GM12878 (cell line): Measurements from ENCODE around the gene IBA57. TPM values are rescaled to one million over a fixed set of nuclear protein-coding genes. Genes with fewer than 3 reads are reported as not detected.

Experiments
- ATAC-seq: fragments of 200-7000 bp; cut with Tn5 transposase; 3 replicates; pipeline ENCODE4 v1.9.1; 2020; ENCODE audit warnings: mild to moderate bottlenecking, moderate library complexity
- BruUV-seq: library from RNA; stranded (reverse); fragments of 400-500 nt; replicated peaks from 2 replicates; lab custom pipeline; 2021; lab: Mats Ljungman, UMichigan
- CTCF ChIA-PET: fragments of 300-600 bp; sonication (Branson Sonifier 250); formaldehyde crosslinking; extraction: SDS; loops from one replicate; lab custom pipeline; 2021; ENCODE audit warnings: inconsistent platforms; lab: Yijun Ruan, JAX
- POLR2A ChIA-PET: fragments of 350-600 bp; formaldehyde crosslinking; extraction: SDS; loops from one replicate; lab custom pipeline; 2021; ENCODE audit warnings: inconsistent platforms; lab: Charles Lee
- RAD21 ChIA-PET: fragments of 300-600 bp; sonication (Branson Sonifier 250); formaldehyde crosslinking; loops from one replicate; lab custom pipeline; 2023; ENCODE audit warnings: antibody characterized with exemption; ENCODE audit not compliant: unreplicated experiment; lab: Charles Lee
- SMC1A ChIA-PET: fragments of 300-600 bp; sonication (Branson Sonifier 250); formaldehyde crosslinking; loops from one replicate; lab custom pipeline; 2023; ENCODE audit not compliant: unreplicated experiment, uncharacterized antibody; lab: Charles Lee
- DNase-seq: peaks from one replicate; pipeline ENCODE4 v3.0.0-alpha.2; 2011; ENCODE audit warnings: low read depth, low spot score
- FAIRE-seq: peaks from 3 replicates; lab custom pipeline; 2011; peaks lifted over from hg19 to GRCh38; lab: Jason Lieb, UNC
- H2AFZ ChIP-seq: 2 replicates; pipeline ENCODE4 v1.6.0; 2011; ENCODE audit warnings: low read depth, low read length, control low read depth; ENCODE audit not compliant: control insufficient read depth
- H3K27ac ChIP-seq: 2 replicates; pipeline ENCODE4 v1.5.1; 2011; ENCODE audit warnings: control low read depth; ENCODE audit not compliant: control insufficient read depth, insufficient read depth
- H3K27me3 ChIP-seq, 2 experiments: replicated peaks in 1 of 2; 2 replicates each; pipeline versions ENCODE4 v1.6.0 to v1.6.1; 2011; ENCODE audit warnings: low read length in 1 of 2; ENCODE audit not compliant: control insufficient read depth in 2 of 2, insufficient read depth in 2 of 2
- H3K36me3 ChIP-seq, 2 experiments: 2 replicates each; pipeline ENCODE4 v1.5.1; 2011; ENCODE audit warnings: low read length in 1 of 2; ENCODE audit not compliant: control insufficient read depth in 2 of 2, insufficient read depth in 2 of 2
- H3K4me1 ChIP-seq: 2 replicates; pipeline ENCODE4 v1.6.1; 2011; ENCODE audit warnings: mild to moderate bottlenecking, low read length, moderate library complexity, mixed read lengths; ENCODE audit not compliant: control insufficient read depth, insufficient read depth
- H3K4me2 ChIP-seq: 2 replicates; pipeline ENCODE4 v1.6.0; 2011; ENCODE audit warnings: control low read depth; ENCODE audit not compliant: control insufficient read depth, insufficient read depth
- H3K4me3 ChIP-seq: fragments of 200-600 bp; sonication (generic); 2 replicates; pipeline ENCODE4 v1.5.1; 2016
- H3K79me2 ChIP-seq: 2 replicates; pipeline ENCODE4 v1.6.0; 2011; ENCODE audit warnings: low read length; ENCODE audit not compliant: control insufficient read depth, insufficient read depth
- H3K9ac ChIP-seq: 2 replicates; pipeline ENCODE4 v1.8.0; 2011; ENCODE audit warnings: low read length, control low read depth, mixed read lengths; ENCODE audit not compliant: control insufficient read depth, insufficient read depth
- H3K9me3 ChIP-seq: replicated peaks from 3 replicates; pipeline ENCODE4 v1.5.1; 2011; ENCODE audit warnings: mild to moderate bottlenecking, low read length; ENCODE audit not compliant: control insufficient read depth, insufficient read depth
- H4K20me1 ChIP-seq: 2 replicates; pipeline ENCODE4 v1.6.0; 2011; ENCODE audit not compliant: control insufficient read depth, insufficient read depth
- CBFB ChIP-seq: IDR thresholded peaks from 2 replicates; pipeline ENCODE4 v1.6.1; 2016; ENCODE audit warnings: antibody characterized with exemption, low read depth
- CEBPZ ChIP-seq: fragments of 150-350 bp; IDR thresholded peaks from 2 replicates; pipeline ENCODE4 v1.6.1; 2016; ENCODE audit warnings: low read depth, low read length
- RELA ChIP-seq: fragments of 450-650 bp; IDR thresholded peaks from 2 replicates; pipeline ENCODE4 v1.8.0; 2014; ENCODE audit warnings: borderline replicate concordance; ENCODE audit not compliant: partially characterized antibody
- WGBS: methylation state at CpG from one replicate; pipeline ENCODE4 v1.1.6; 2016; ENCODE audit warnings: low lambda C conversion rate; ENCODE audit not compliant: insufficient replicate concordance, insufficient coverage; ENCODE audit errors: missing lambda C conversion rate; 5-methylcytosine and 5-hydroxymethylcytosine counted together
- in situ Hi-C: fragments of 300-500 bp; cut with MboI; formaldehyde crosslinking; loops from 9 replicates; pipeline ENCODE4 v1.14.3; 2018; ENCODE audit warnings: mixed read lengths
- intact Hi-C: fragments of 100-400 bp; cut with micrococcal nuclease; formaldehyde crosslinking; loops from one replicate; pipeline ENCODE4 v1.14.2; 2022; ENCODE audit not compliant: unreplicated experiment
- polyA plus RNA-seq, 11 experiments: library from polyadenylated mRNA; depleted of rRNA in 4 of 11; unstranded in 6 of 11; stranded (reverse) in 5 of 11; fragments of >200 nt; fragmentation: Nextera tagmentation in 4 of 11; fragmentation: Illumina TruSeq in 1 of 11; extraction: Ambion mirVana in 4 of 11; extraction: Trizol in 1 of 11; gene quantifications; 1 replicate in 1 of 11; 2 replicates in 10 of 11; pipeline versions ENCODE4 v1.2.1 to v1.2.3, GENCODE V29; 2011 to 2016; ENCODE audit warnings: inconsistent platforms in 2 of 11, missing spikeins in 2 of 11, low read depth in 1 of 11
- total RNA-seq, 4 experiments: library from RNA; depleted of rRNA in 3 of 4; stranded (reverse); fragments of >200 nt in 3 of 4; fragmentation: Illumina TruSeq in 1 of 4; extraction: Trizol in 1 of 4; gene quantifications; 2 replicates each; pipeline versions ENCODE4 v1.2.1 to v1.2.3, GENCODE V29; 2013 to 2021
- TF ChIP-seq, protein P1 (sequence below): fragments of 450-650 bp; IDR thresholded peaks from 2 replicates; pipeline ENCODE4 v1.6.1; 2017; ENCODE audit warnings: low read depth, mild to moderate bottlenecking, moderate library complexity
- TF ChIP-seq, protein P2 (sequence below): fragments of 450-650 bp; IDR thresholded peaks from 2 replicates; pipeline ENCODE4 v1.6.1; 2016; ENCODE audit warnings: mild to moderate bottlenecking

Gene IBA57
- total and polyA plus RNA-seq, 10 of the 15 experiments (the other 5 are each of a cell fraction or from before 2014, with no cell fraction given): 0.51 to 8.6 (median 3.7) TPM

DNA sequence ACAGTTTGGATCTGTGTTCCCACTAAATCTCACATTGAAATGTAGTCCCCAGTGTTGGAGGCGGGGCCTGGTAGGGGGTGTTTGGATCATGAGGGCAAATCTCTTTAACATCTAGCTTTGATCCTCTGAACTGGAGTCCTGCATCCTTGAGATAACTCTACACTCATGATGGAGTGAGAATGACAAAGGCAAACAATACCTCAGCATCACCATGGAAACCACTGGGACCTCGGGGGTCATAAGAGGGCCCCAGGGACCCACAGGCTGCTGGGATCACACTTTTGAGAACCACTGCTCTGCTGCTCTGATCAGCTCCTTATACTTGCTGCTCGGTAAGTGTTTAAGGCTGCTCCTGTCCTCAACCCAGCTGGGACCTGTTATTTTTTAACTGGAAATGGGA, 28.8 kb downstream of the IBA57 start (continued):
- no peak for TF ChIP-seq CEBPZ
- TF ChIP-seq, protein P1, sequence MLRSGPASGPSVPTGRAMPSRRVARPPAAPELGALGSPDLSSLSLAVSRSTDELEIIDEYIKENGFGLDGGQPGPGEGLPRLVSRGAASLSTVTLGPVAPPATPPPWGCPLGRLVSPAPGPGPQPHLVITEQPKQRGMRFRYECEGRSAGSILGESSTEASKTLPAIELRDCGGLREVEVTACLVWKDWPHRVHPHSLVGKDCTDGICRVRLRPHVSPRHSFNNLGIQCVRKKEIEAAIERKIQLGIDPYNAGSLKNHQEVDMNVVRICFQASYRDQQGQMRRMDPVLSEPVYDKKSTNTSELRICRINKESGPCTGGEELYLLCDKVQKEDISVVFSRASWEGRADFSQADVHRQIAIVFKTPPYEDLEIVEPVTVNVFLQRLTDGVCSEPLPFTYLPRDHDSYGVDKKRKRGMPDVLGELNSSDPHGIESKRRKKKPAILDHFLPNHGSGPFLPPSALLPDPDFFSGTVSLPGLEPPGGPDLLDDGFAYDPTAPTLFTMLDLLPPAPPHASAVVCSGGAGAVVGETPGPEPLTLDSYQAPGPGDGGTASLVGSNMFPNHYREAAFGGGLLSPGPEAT: no peak
- no peak for TF ChIP-seq RELA
- TF ChIP-seq, all 136 proteins: peak for 0

DNA sequence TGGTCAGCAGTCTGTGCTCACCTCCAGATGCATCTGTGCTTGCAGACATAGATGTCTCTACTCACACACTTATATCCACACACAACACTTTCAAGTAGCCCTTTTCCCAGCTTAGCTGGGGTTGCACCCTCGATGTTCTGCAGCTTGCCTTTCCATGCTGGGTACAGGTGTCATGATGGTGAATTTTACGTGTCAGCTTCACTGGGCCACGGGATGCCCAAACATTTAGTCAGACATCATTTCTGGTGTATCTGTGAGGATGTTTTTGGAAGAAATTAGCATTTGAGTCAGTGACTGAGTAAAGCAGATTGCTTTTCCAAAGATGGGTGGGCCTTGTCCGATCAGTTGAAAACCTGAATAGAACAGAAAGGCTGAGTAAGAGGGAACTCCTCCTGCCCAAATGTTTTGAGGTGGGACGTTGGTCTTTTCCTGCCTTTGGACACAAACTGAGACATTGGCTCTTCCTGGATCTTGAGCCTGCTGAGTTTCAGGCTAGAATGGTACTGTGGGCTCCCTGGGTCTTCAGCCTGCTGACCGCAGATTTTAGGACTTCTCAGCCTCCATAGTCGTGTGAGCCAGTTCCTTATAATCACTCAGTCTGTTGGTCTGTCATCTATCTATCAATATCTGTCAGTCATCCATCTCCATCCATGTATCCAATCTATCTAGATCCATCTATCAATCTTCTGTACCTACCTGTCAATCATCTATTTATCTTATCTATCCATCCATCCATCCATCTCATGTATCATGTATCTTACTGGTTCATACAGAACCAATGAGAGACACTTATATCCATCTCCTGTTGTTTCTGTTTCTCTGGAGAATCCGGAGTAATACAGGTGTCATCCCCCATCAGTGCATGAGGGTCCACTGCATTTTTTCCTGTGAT, 29.6 kb downstream of the IBA57 start:
- no peak for DNase-seq
- Histone ChIP-seq H3K9ac (no peak overlapping the region), H3K27ac (no peak overlapping the region), H3K36me3 (no peaks in the 10 kb centered on the region), H3K4me3 (no peak overlapping the region), H3K4me1 (no peaks in the 10 kb centered on the region), H3K4me2 (no peak overlapping the region), H3K9me3 (peaks cover 7% of the 10 kb centered on the region; the same call in 1 of the 3 replicates), H4K20me1 (no peaks in the 10 kb centered on the region), H3K79me2 (no peaks in the 10 kb centered on the region), H2AFZ (no peak overlapping the region), H3K27me3 (no peaks in the 10 kb centered on the region)
- ATAC-seq: no peak
- RAD21 ChIA-PET: no interaction called here
- SMC1A ChIA-PET: no interaction called here
- no peak for FAIRE-seq
- BruUV-seq: no TSS peak
- TF ChIP-seq, protein P2, sequence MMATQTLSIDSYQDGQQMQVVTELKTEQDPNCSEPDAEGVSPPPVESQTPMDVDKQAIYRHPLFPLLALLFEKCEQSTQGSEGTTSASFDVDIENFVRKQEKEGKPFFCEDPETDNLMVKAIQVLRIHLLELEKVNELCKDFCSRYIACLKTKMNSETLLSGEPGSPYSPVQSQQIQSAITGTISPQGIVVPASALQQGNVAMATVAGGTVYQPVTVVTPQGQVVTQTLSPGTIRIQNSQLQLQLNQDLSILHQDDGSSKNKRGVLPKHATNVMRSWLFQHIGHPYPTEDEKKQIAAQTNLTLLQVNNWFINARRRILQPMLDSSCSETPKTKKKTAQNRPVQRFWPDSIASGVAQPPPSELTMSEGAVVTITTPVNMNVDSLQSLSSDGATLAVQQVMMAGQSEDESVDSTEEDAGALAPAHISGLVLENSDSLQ: 0 out of 2 replicates have a peak, but pooled peaks have one; percentile 30
- TF ChIP-seq CBFB: no peak
- POLR2A ChIA-PET: no interaction called here
- in situ Hi-C loops (no loop called here), intact Hi-C loops (no loop called here)
- CTCF ChIA-PET: interaction anchor here (1.8 kb wide), 1 partner anchor 196 kb away, joined by 5 read pairs; no protein-coding TSS in a partner anchor
- 58% methylated on average over 8 of the region's 8 CpGs for WGBS
